Prostate gland (tissue), 2 donors: ENCODE data around the gene RPS3.

Experiments used
- CTCF ChIP-seq, 4 experiments: fragments of 200-600 bp in 2 of 4; fragments of 450-650 bp in 2 of 4; sonication (generic) in 2 of 4; IDR thresholded peaks; 1 replicate in 3 of 4; 2 replicates in 1 of 4; pipeline ENCODE4 v1.5.1; 2016 to 2019; ENCODE audit warnings: antibody characterized with exemption in 4 of 4, mild to moderate bottlenecking in 2 of 4, moderate library complexity in 2 of 4
- POLR2A ChIP-seq: fragments of 450-650 bp; IDR thresholded peaks from one replicate; pipeline ENCODE4 v1.6.1; 2016; ENCODE audit warnings: antibody characterized with exemption, mild to moderate bottlenecking
- POLR2AphosphoS5 ChIP-seq: sonication (generic); formaldehyde crosslinking; IDR thresholded peaks from one replicate; pipeline ENCODE4 v1.6.1; 2017; ENCODE audit warnings: antibody characterized with exemption

DNA sequence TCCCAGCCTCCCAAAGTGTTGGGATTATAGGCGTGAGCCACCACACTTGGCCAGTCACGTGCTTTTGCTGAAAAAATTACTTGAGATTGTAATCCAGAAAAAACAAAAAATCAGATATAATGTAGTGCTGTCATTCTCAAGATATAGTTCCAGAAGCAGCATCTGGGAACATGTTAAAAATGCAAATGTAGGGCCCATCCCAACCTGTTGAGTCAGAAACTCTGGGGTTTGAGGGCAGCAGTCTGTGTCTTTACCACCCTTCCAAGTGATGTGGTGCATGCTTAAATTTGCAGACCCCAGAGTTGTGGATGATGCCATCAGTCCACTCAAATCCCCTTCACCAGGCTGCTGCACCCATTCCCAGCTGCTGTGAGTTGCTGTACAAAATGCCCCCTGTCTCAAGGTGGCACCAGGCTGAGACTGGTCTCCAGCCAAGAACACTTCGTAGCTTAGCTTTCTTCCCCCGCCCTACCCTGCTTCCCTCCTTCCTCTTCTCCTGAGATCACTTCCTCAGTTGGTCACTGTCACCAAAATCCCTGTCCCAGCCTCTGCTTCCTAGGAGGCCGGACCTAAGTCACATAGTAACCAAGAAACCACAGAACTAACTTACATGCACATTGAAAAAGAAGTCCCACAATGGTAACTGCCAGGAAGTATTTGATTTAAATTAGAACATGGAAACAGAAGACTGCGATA lies 29.6 kb upstream of the RPS3 start:
- no peak for TF ChIP-seq CTCF (IDR thresholded peaks at IDR 0.05)
- no peak for TF ChIP-seq POLR2AphosphoS5
- TF ChIP-seq POLR2A: no peak
